IPS-15b (cell line): ENCODE results near the gene MLNR.

ENCODE experiments used
- H3K27me3 ChIP-seq: one replicate; pipeline ENCODE4 v1.6.1; 2013; ENCODE audit warnings: low read length; ENCODE audit not compliant: control insufficient read depth, insufficient read depth
- H3K36me3 ChIP-seq: one replicate; pipeline ENCODE4 v1.6.1; 2013; ENCODE audit warnings: low read length; ENCODE audit not compliant: control insufficient read depth, insufficient read depth
- H3K4me1 ChIP-seq: one replicate; pipeline ENCODE4 v1.6.1; 2013; ENCODE audit warnings: mild to moderate bottlenecking, low read length; ENCODE audit not compliant: control insufficient read depth, insufficient read depth
- H3K4me3 ChIP-seq: one replicate; pipeline ENCODE4 v1.5.1; 2013; ENCODE audit warnings: low read depth, low read length
- H3K9ac ChIP-seq: one replicate; pipeline ENCODE4 v1.6.1; 2013; ENCODE audit warnings: low read depth, mild to moderate bottlenecking, low read length
- H3K9me3 ChIP-seq: one replicate; pipeline ENCODE4 v1.6.1; 2013; ENCODE audit warnings: mild to moderate bottlenecking, low read length; ENCODE audit not compliant: control insufficient read depth, insufficient read depth

The MLNR gene

GRCh38 chr13:49256841-49257240, 36.7 kb downstream of the MLNR start:
- Histone ChIP-seq H3K36me3 (peaks cover 3% of the 10 kb centered on the region), H3K9me3 (no peaks in the 10 kb centered on the region), H3K4me3 (no peak overlapping the region), H3K9ac (no peak overlapping the region), H3K4me1 (no peaks in the 10 kb centered on the region), H3K27me3 (no peaks in the 10 kb centered on the region)

- no peak overlapping the region for H3K4me3 ChIP-seq
These were observed 38.1 kb downstream of the MLNR start for GRCh38 chr13:49258089-49258796.

GRCh38 chr13:49259586-49259985, 39.4 kb downstream of the MLNR start:
- Histone ChIP-seq H3K9me3 (no peaks in the 10 kb centered on the region), H3K27me3 (no peaks in the 10 kb centered on the region), H3K36me3 (peaks cover 3% of the 10 kb centered on the region)

More at GRCh38 chr13:49258089-49258796, 38.1 kb downstream of the MLNR start:
- H3K27me3 ChIP-seq, result no peaks in the 10 kb centered on the region
- H3K9ac ChIP-seq, result no peak overlapping the region
- peaks cover 2% of the 10 kb centered on the region for H3K4me1 ChIP-seq
- H3K9me3 ChIP-seq, result no peaks in the 10 kb centered on the region
- H3K36me3 ChIP-seq, result peaks cover 3% of the 10 kb centered on the region

GRCh38 chr13:49262634-49263033, 42.5 kb downstream of the MLNR start:
- Histone ChIP-seq H3K4me3 (no peak overlapping the region), H3K27me3 (no peaks in the 10 kb centered on the region)

More at GRCh38 chr13:49259586-49259985, 39.4 kb downstream of the MLNR start:
- no peak overlapping the region for H3K9ac ChIP-seq
- peaks cover 5% of the 10 kb centered on the region for H3K4me1 ChIP-seq
- no peak overlapping the region for H3K4me3 ChIP-seq

GRCh38 chr13:49265822-49266221, 45.7 kb downstream of the MLNR start:
- Histone ChIP-seq H3K9me3 (no peaks in the 10 kb centered on the region), H3K27me3 (no peaks in the 10 kb centered on the region), H3K4me1 (peaks cover 5% of the 10 kb centered on the region), H3K36me3 (no peaks in the 10 kb centered on the region), H3K4me3 (no peak overlapping the region), H3K9ac (no peak overlapping the region)

More at GRCh38 chr13:49262634-49263033, 42.5 kb downstream of the MLNR start:
- no peaks in the 10 kb centered on the region for H3K36me3 ChIP-seq
- peaks cover 5% of the 10 kb centered on the region for H3K4me1 ChIP-seq
- H3K9ac ChIP-seq, result no peak overlapping the region
- no peaks in the 10 kb centered on the region for H3K9me3 ChIP-seq

GRCh38 chr13:49271264-49271663, 51.1 kb downstream of the MLNR start:
- H3K4me3 ChIP-seq, result no peak overlapping the region
- no peaks in the 10 kb centered on the region for H3K27me3 ChIP-seq
- no peaks in the 10 kb centered on the region for H3K9me3 ChIP-seq

More at GRCh38 chr13:49271264-49271663, 51.1 kb downstream of the MLNR start:
- H3K4me1 ChIP-seq, result peaks cover 3% of the 10 kb centered on the region
- no peak overlapping the region for H3K9ac ChIP-seq
- no peaks in the 10 kb centered on the region for H3K36me3 ChIP-seq
